ENCODE measurements around the gene SHISA7.

DNA sequence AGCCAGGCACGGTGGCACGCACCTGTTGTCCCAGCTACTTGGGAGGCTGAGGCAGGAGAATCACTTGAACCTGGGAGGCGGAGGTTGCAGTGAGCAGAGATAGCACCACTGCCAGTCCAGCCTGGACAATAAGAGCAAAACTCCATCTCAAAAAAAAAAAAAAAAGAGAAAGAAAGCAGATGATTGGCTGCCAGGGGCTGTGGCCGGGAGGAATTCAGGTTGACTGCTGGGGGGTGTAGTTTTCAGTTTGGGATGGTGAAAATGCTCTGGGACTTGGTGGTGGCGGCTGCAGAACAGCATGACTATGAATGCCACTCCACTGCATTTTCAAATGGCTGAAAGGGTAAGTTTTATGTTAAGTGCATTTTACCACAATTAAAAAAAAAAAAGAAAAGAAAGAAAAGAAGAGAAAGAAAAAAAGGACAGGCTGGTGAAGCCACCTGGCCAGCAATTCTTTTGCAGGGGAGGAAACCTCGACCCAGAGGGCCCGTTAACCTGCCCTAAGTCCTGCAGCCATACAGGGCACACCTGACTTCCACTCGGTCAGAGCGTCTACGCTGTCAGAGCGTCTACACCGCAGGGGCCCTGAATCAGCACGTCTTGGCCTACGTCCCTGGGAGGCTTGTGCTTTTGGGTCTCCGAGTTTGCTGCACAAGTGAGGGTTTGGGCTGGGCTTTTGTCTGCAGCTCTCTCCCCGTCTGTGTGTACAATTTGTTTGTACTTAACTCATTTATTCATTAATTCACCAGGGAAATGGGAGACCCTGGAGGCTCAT, 14.8 kb upstream of the SHISA7 start:
- TF ChIP-seq, protein P1, sequence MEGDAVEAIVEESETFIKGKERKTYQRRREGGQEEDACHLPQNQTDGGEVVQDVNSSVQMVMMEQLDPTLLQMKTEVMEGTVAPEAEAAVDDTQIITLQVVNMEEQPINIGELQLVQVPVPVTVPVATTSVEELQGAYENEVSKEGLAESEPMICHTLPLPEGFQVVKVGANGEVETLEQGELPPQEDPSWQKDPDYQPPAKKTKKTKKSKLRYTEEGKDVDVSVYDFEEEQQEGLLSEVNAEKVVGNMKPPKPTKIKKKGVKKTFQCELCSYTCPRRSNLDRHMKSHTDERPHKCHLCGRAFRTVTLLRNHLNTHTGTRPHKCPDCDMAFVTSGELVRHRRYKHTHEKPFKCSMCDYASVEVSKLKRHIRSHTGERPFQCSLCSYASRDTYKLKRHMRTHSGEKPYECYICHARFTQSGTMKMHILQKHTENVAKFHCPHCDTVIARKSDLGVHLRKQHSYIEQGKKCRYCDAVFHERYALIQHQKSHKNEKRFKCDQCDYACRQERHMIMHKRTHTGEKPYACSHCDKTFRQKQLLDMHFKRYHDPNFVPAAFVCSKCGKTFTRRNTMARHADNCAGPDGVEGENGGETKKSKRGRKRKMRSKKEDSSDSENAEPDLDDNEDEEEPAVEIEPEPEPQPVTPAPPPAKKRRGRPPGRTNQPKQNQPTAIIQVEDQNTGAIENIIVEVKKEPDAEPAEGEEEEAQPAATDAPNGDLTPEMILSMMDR (IDR thresholded peaks at IDR 0.05) = no peak
- TF ChIP-seq POLR2A (IDR thresholded peaks at IDR 0.05) (no peak), POLR2AphosphoS5 (IDR thresholded peaks at IDR 0.05) (no peak), EP300 (IDR thresholded peaks at IDR 0.05) (no peak)
